ENCODE results near the gene RAPGEF3.

DNA sequence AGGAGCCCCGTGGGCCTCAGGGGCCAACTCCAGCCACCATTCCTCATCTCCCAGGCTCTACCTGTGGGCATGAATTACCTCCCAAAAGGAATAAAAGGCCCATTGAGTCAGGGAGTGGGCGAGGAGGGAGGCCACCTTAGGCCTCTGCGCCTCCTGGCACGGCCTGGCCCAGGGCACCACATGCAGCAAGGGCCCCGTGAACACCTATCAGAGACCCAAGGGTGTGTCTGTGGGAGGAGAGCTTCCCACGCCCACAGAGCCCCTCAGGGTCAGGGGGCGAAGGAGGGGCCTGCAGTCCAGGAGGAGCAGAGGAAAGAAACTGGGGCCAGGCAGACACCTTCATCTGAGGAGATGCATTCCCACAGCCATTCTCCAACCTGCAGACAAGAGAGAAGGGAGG, 12.2 kb downstream of the RAPGEF3 start:
- TF ChIP-seq YY1 (IDR thresholded peaks at IDR 0.05; ENCODE audit: insufficient read depth, insufficient read length): no peak
- no peak for TF ChIP-seq ZNF274 (IDR thresholded peaks at IDR 0.05; ENCODE audit: low read depth, low read length)
- TF ChIP-seq SUZ12 (IDR thresholded peaks at IDR 0.05; ENCODE audit: extremely low read depth, insufficient read depth, insufficient read length): no peak
